ENCODE results near the gene PCYT2.

GRCh38 chr17:81913394-81914102 is 2.3 kb upstream of the PCYT2 start:
- TF ChIP-seq, protein P1, sequence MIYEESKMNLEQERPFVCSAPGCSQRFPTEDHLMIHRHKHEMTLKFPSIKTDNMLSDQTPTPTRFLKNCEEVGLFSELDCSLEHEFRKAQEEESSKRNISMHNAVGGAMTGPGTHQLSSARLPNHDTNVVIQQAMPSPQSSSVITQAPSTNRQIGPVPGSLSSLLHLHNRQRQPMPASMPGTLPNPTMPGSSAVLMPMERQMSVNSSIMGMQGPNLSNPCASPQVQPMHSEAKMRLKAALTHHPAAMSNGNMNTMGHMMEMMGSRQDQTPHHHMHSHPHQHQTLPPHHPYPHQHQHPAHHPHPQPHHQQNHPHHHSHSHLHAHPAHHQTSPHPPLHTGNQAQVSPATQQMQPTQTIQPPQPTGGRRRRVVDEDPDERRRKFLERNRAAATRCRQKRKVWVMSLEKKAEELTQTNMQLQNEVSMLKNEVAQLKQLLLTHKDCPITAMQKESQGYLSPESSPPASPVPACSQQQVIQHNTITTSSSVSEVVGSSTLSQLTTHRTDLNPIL (CRISPR knock-in tag; IDR thresholded peaks at IDR 0.05; ENCODE audit: low read depth) = no peak
- TF ChIP-seq RARB (CRISPR knock-in tag; IDR thresholded peaks at IDR 0.05) (no peak), ARNTL (CRISPR knock-in tag; IDR thresholded peaks at IDR 0.05; ENCODE audit: borderline replicate concordance, low read depth) (no peak), ZNF565 (CRISPR knock-in tag; conservative IDR thresholded peaks at IDR 0.05; ENCODE audit: low read depth) (no peak), ZFP3 (CRISPR knock-in tag; IDR thresholded peaks at IDR 0.05) (no peak), ZNF8 (CRISPR knock-in tag; IDR thresholded peaks at IDR 0.05) (no peak), ZC3H10 (CRISPR knock-in tag; IDR thresholded peaks at IDR 0.05) (no peak)

All from SK-N-SH treated with all-trans-retinoic acid at 6 μM for 48 hours (cell line).